Panc1 (cell line): ENCODE results near the gene POLK. TPM values are rescaled to one million over a fixed set of nuclear protein-coding genes. Genes with fewer than 3 reads are reported as not detected.

ENCODE experiments used
- ATAC-seq: fragments of 200-7000 bp; cut with Tn5 transposase; 2 replicates; pipeline ENCODE4 v1.9.1; 2020; ENCODE audit warnings: mild to moderate bottlenecking, moderate library complexity
- BruUV-seq: library from RNA; stranded (reverse); fragments of 400-500 nt; replicated peaks from 2 replicates; lab custom pipeline; 2021; lab: Mats Ljungman, UMichigan
- CTCF ChIA-PET: fragments of 300-600 bp; sonication (Branson Sonifier 250); formaldehyde crosslinking; loops from one replicate; lab custom pipeline; 2022; ENCODE audit warnings: antibody characterized with exemption; lab: Charles Lee
- POLR2A ChIA-PET: fragments of 300-600 bp; sonication (Branson Sonifier 250); formaldehyde crosslinking; loops from one replicate; lab custom pipeline; 2022; ENCODE audit warnings: antibody characterized with exemption; lab: Charles Lee
- DNase-seq: peaks from one replicate; pipeline ENCODE4 v3.0.0-alpha.2; 2010; ENCODE audit warnings: low read depth, low spot score
- H3K27ac ChIP-seq: 2 replicates; pipeline ENCODE4 v1.5.1; 2011; ENCODE audit warnings: mild to moderate bottlenecking, low read length, inconsistent platforms
- H3K27me3 ChIP-seq: fragments of 200-500 bp; sonication (Bioruptor generic); 2 replicates; pipeline ENCODE4 v1.6.0; 2014; ENCODE audit warnings: low read length, inconsistent platforms; ENCODE audit not compliant: control insufficient read depth, insufficient read depth
- H3K36me3 ChIP-seq: fragments of 200-500 bp; sonication (Bioruptor generic); 2 replicates; pipeline ENCODE4 v1.5.1; 2014; ENCODE audit warnings: inconsistent platforms, mild to moderate bottlenecking, low read length, moderate library complexity; ENCODE audit not compliant: control insufficient read depth, insufficient read depth
- H3K4me1 ChIP-seq: 2 replicates; pipeline ENCODE4 v1.5.1; 2011; ENCODE audit warnings: inconsistent platforms, mild to moderate bottlenecking, low read length, moderate library complexity; ENCODE audit not compliant: control insufficient read depth, insufficient read depth
- H3K4me3 ChIP-seq, 2 experiments: 2 replicates each; pipeline ENCODE4 v1.5.1; 2011 to 2012; ENCODE audit warnings: low read depth in 2 of 2, low read length in 2 of 2, mild to moderate bottlenecking in 2 of 2, inconsistent platforms in 1 of 2, moderate library complexity in 1 of 2
- H3K9me3 ChIP-seq: fragments of 200-500 bp; sonication (Bioruptor generic); 2 replicates; pipeline ENCODE4 v1.5.1; 2014; ENCODE audit warnings: low read depth, mild to moderate bottlenecking, inconsistent platforms, low read length, moderate library complexity; ENCODE audit not compliant: control insufficient read depth, insufficient read depth
- POLR2AphosphoS5 ChIP-seq: IDR thresholded peaks from 2 replicates; pipeline ENCODE4 v1.6.1; 2012; ENCODE audit warnings: mild to moderate bottlenecking, low read depth, low read length, moderate library complexity
- SIN3A ChIP-seq: IDR thresholded peaks from 2 replicates; pipeline ENCODE4 v1.6.1; 2012; ENCODE audit warnings: low read depth, mild to moderate bottlenecking, low read length, moderate library complexity, borderline replicate concordance; ENCODE audit not compliant: insufficient read depth
- TCF7L2 ChIP-seq: IDR thresholded peaks from 2 replicates; pipeline ENCODE4 v1.6.1; 2011; ENCODE audit warnings: mild to moderate bottlenecking, low read depth, low read length, inconsistent platforms
- in situ Hi-C: cut with HindIII; loops from 2 replicates; pipeline ENCODE4 v1.10.0; 2016; ENCODE audit warnings: low sequenced_read_pairs, low pct_unique_long_range_greater_than_20kb
- intact Hi-C: fragments of 100-400 bp; cut with micrococcal nuclease; formaldehyde crosslinking; loops from one replicate; pipeline ENCODE4 v1.10.0; 2022; ENCODE audit not compliant: unreplicated experiment
- total RNA-seq: library from RNA; stranded (reverse); gene quantifications from one replicate; pipeline ENCODE4 v1.2.1, GENCODE V29; 2021; ENCODE audit not compliant: unreplicated experiment
- TF ChIP-seq, protein P1 (sequence below): fragments of 450-650 bp; IDR thresholded peaks from 2 replicates; pipeline ENCODE4 v1.5.1; 2017; ENCODE audit warnings: mild to moderate bottlenecking
- TF ChIP-seq, protein P2 (sequence below), 2 experiments: IDR thresholded peaks; 2 replicates each; pipeline ENCODE4 v1.6.1; 2011 to 2012; ENCODE audit warnings: low read depth in 2 of 2, control low read depth in 1 of 2, low read length in 1 of 2, mild to moderate bottlenecking in 1 of 2, moderate library complexity in 1 of 2; ENCODE audit not compliant: insufficient read depth in 1 of 2

Gene POLK
- total RNA-seq, 1 experiment from 2014 or later = 21.3 TPM

DNA sequence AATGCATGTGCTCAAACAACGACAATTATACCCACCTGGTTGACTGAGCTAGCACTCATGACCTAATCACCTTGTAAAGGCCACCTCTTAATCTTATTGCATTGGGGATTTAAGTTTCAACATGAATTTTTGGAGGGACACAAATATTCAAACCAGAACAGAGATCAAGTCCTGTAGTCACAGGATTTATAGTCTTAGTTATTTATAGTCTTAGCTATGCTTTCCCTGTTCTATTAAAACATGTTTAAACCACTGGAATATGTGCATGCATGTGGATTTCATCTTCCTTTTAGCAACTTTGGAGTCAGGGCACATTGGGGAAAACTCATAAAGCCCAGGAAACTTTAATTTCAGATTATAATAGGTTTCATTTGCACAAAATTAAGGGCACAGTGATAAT is 126.3 kb downstream of the POLK start:
- ChIA-PET POLR2A (no interaction called here), CTCF (no interaction called here)
- no peak for ATAC-seq

DNA sequence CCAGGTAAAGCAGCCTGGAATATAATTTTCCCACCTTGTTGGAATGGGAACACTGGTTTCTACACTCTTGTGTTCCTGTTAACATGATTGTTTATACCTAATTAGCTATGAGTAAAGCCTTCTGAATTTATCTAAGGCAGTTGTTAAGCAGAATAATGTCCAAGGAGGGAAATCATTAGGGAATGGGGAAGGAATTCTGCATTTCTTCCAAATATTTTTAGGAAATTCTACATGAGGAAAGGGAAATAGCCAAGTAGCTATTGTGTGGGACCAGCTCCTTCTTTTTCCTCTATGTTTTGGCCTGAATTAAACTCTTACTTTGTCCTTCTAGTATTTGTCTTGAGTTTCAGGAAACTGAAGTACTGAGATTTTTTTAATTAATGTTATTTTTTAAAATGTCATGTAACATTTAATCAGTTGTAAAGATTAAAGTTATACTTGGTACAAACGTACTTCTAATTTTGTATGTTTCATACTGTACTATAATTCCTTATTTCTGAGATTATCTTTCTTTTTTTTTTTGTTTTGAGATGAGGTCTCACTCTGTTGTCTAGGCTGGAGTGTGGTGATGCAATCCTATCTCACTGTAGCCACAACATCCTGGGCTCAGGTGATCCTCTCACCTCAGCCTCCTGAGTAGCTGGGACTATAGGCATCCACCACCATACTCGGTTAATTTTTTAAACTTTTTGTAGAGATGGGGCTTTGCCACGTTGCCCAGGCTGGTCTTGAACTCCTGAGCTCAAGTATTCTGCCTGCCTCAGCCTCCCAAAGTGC is 128.0 kb downstream of the POLK start:
- no TSS peak for BruUV-seq
- Histone ChIP-seq H3K27me3 (no peaks in the 10 kb centered on the region), H3K36me3 (no peaks in the 10 kb centered on the region), H3K4me3 (no peak overlapping the region), H3K4me1 (no peaks in the 10 kb centered on the region), H3K27ac (no peak overlapping the region), H3K9me3 (peaks cover 3% of the 10 kb centered on the region; the same call in 1 of the 2 replicates)
- ATAC-seq (no peak), DNase-seq (no peak)
- intact Hi-C loops = no loop called here
- ChIA-PET POLR2A (no interaction called here), CTCF (no interaction called here)
- in situ Hi-C loops = no loop called here
- TF ChIP-seq, protein P1, sequence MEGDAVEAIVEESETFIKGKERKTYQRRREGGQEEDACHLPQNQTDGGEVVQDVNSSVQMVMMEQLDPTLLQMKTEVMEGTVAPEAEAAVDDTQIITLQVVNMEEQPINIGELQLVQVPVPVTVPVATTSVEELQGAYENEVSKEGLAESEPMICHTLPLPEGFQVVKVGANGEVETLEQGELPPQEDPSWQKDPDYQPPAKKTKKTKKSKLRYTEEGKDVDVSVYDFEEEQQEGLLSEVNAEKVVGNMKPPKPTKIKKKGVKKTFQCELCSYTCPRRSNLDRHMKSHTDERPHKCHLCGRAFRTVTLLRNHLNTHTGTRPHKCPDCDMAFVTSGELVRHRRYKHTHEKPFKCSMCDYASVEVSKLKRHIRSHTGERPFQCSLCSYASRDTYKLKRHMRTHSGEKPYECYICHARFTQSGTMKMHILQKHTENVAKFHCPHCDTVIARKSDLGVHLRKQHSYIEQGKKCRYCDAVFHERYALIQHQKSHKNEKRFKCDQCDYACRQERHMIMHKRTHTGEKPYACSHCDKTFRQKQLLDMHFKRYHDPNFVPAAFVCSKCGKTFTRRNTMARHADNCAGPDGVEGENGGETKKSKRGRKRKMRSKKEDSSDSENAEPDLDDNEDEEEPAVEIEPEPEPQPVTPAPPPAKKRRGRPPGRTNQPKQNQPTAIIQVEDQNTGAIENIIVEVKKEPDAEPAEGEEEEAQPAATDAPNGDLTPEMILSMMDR = no peak
- TF ChIP-seq TCF7L2 (no peak), POLR2AphosphoS5 (no peak)

More for the DNA sequence above, 126.3 kb downstream of the POLK start:
- TF ChIP-seq TCF7L2 = no peak
- TF ChIP-seq, protein P2, sequence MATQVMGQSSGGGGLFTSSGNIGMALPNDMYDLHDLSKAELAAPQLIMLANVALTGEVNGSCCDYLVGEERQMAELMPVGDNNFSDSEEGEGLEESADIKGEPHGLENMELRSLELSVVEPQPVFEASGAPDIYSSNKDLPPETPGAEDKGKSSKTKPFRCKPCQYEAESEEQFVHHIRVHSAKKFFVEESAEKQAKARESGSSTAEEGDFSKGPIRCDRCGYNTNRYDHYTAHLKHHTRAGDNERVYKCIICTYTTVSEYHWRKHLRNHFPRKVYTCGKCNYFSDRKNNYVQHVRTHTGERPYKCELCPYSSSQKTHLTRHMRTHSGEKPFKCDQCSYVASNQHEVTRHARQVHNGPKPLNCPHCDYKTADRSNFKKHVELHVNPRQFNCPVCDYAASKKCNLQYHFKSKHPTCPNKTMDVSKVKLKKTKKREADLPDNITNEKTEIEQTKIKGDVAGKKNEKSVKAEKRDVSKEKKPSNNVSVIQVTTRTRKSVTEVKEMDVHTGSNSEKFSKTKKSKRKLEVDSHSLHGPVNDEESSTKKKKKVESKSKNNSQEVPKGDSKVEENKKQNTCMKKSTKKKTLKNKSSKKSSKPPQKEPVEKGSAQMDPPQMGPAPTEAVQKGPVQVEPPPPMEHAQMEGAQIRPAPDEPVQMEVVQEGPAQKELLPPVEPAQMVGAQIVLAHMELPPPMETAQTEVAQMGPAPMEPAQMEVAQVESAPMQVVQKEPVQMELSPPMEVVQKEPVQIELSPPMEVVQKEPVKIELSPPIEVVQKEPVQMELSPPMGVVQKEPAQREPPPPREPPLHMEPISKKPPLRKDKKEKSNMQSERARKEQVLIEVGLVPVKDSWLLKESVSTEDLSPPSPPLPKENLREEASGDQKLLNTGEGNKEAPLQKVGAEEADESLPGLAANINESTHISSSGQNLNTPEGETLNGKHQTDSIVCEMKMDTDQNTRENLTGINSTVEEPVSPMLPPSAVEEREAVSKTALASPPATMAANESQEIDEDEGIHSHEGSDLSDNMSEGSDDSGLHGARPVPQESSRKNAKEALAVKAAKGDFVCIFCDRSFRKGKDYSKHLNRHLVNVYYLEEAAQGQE (IDR thresholded peaks at IDR 0.05; ENCODE audit: insufficient read depth in 1 of 2, low read depth in 2 of 2, low read length in 1 of 2) = no peak
- TF ChIP-seq, protein P1 = no peak
- no peak for TF ChIP-seq POLR2AphosphoS5
- no peak for TF ChIP-seq SIN3A
- BruUV-seq = no TSS peak
- no peak for DNase-seq
- Histone ChIP-seq H3K36me3 (no peaks in the 10 kb centered on the region), H3K27ac (no peak overlapping the region), H3K27me3 (no peaks in the 10 kb centered on the region), H3K9me3 (peaks cover 3% of the 10 kb centered on the region; the same call in 1 of the 2 replicates), H3K4me1 (no peaks in the 10 kb centered on the region), H3K4me3 (no peak overlapping the region)
- intact Hi-C loops = no loop called here
- in situ Hi-C loops = no loop called here
